ENCODE data around the gene TMA16.
A peak's percentile ranks its signal among the peaks of the same experiment; 100 is the strongest.

DNA sequence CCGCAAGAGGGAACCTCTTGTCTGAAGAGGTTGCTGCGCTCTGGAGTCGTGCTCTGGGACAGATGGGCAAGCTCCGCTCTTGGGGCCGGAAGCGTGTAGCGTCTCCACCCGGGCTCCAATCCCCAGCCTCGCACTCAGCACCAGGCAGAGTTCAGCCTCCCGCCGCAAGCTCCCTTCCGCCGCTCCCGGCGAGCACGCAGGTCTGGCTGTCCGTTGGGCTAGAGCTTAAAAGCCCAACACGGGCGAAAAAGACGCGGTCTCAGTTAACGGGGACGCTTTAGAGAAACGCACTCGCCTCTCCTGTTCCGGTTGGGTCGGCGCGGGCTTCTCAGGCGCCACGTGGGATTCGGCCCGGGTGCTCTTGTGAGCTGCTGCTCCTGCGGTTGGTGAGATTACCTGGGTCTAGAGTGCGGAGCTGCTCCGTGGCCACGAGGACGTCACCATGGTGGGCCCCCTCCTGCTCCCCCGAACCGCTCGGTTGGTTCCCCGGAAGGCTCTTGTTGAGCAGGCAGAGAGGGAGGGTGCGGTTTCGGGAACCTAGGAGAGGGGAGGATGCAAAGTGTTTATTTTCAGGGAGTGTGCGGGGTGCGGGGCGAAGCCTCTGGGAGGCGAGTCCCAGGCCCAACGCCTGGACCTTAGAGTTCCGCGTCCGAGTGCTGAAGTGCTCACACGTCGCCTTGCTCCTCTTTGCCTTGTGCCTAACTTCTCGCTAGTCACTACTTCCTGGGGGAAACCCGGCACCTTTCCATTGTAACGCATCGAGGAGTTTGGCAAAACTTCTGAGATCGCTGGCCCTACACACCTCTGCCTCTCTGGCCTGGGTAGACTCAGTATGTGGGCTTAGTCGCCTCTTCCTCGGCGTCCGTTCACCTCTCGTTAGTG, at the start of gene TMA16:
- TF ChIP-seq, protein P1, sequence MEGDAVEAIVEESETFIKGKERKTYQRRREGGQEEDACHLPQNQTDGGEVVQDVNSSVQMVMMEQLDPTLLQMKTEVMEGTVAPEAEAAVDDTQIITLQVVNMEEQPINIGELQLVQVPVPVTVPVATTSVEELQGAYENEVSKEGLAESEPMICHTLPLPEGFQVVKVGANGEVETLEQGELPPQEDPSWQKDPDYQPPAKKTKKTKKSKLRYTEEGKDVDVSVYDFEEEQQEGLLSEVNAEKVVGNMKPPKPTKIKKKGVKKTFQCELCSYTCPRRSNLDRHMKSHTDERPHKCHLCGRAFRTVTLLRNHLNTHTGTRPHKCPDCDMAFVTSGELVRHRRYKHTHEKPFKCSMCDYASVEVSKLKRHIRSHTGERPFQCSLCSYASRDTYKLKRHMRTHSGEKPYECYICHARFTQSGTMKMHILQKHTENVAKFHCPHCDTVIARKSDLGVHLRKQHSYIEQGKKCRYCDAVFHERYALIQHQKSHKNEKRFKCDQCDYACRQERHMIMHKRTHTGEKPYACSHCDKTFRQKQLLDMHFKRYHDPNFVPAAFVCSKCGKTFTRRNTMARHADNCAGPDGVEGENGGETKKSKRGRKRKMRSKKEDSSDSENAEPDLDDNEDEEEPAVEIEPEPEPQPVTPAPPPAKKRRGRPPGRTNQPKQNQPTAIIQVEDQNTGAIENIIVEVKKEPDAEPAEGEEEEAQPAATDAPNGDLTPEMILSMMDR (IDR thresholded peaks at IDR 0.05) = peak in 1 of 4 experiments; percentile 23
- no peak for TF ChIP-seq EP300 (IDR thresholded peaks at IDR 0.05)
